Adrenal gland (tissue), 12 donors: ENCODE data around the gene MRPL9. TPM values are rescaled to one million over a fixed set of nuclear protein-coding genes. Genes with fewer than 3 reads are reported as not detected.

Experiments used
- DNase-seq, 7 donors: peaks; one replicate each; pipeline ENCODE4 v3.0.0-alpha.2; 2019 to 2020
- H3K27ac ChIP-seq, 5 donors: fragments of 200-600 bp; sonication (generic) in 4 of 5; 1 replicate in 3 of 5; 2 replicates in 2 of 5; pipeline versions ENCODE4 v1.5.1 to v1.8.0; 2016 to 2020; ENCODE audit warnings: mild to moderate bottlenecking in 1 of 5
- H3K27me3 ChIP-seq: fragments of 200-600 bp; 2 replicates; pipeline ENCODE4 v1.8.0; 2021
- H3K36me3 ChIP-seq, 2 donors: fragments of 200-600 bp; replicated peaks in 1 of 2; 1 replicate in 1 of 2; 2 replicates in 1 of 2; pipeline versions ENCODE4 v1.5.1 to v1.8.0; 2018 to 2022
- H3K4me1 ChIP-seq, 2 donors: fragments of 200-600 bp; replicated peaks in 1 of 2; 1 replicate in 1 of 2; 2 replicates in 1 of 2; pipeline versions ENCODE4 v1.5.1 to v1.8.0; 2018 to 2021
- H3K4me3 ChIP-seq, 4 donors: fragments of 200-600 bp; sonication (generic) in 3 of 4; one replicate each; pipeline ENCODE4 v1.5.1; 2016 to 2018
- H3K9me3 ChIP-seq, 3 donors: fragments of 200-600 bp; sonication (generic) in 1 of 3; replicated peaks in 1 of 3; 1 replicate in 2 of 3; 2 replicates in 1 of 3; pipeline versions ENCODE4 v1.5.1 to v1.8.0; 2016 to 2021
- POLR2A ChIP-seq, 2 donors: fragments of 450-650 bp; IDR thresholded peaks; one replicate each; pipeline ENCODE4 v1.6.1; 2017; ENCODE audit warnings: antibody characterized with exemption in 2 of 2, mild to moderate bottlenecking in 2 of 2, moderate library complexity in 1 of 2
- WGBS, 4 donors: extraction: QIAGEN DNeasy Blood & Tissue Kit in 2 of 4; methylation state at CpG; one replicate each; pipeline versions ENCODE4 v1.1.5 to v1.1.7; 2013 to 2017; 5-methylcytosine and 5-hydroxymethylcytosine counted together
- intact Hi-C, 2 donors: fragments of 100-400 bp; cut with DNase I; formaldehyde crosslinking; loops; one replicate each; pipeline versions ENCODE4 v1.14.1 to v1.15.0; 2022 to 2023
- polyA plus RNA-seq, 3 donors: library from polyadenylated mRNA; stranded (reverse); fragments of 200-250 nt in 2 of 3; fragments of 350-450 nt in 1 of 3; fragmentation: Illumina TruSeq in 1 of 3; extraction: RNeasy Lipid Tissue Mini Kit (QIAGEN cat#74804) in 1 of 3; gene quantifications; one replicate each; pipeline ENCODE4 v1.2.3, GENCODE V29; 2013 to 2014
- total RNA-seq, 9 donors: library from RNA; depleted of rRNA in 4 of 9; stranded (reverse); fragments of >200 nt in 4 of 9; fragments of 120-200 nt in 1 of 9; fragmentation: NEBNext Ultra II Directional in 1 of 9; extraction: Animal tissue kit (Norgen Biotek cat#: 25700) in 1 of 9; gene quantifications; one replicate each; pipeline versions ENCODE4 v1.1.0 to v1.2.4, GENCODE V29; 2013 to 2023
- TF ChIP-seq, protein P1 (sequence below), 6 experiments: fragments of 450-650 bp in 4 of 6; fragments of 200-600 bp in 2 of 6; sonication (generic) in 1 of 6; IDR thresholded peaks; 1 replicate in 5 of 6; 2 replicates in 1 of 6; pipeline versions ENCODE4 v1.5.1 to v1.8.0; 2016 to 2021; ENCODE audit warnings: antibody characterized with exemption in 6 of 6, mild to moderate bottlenecking in 2 of 6, moderate library complexity in 1 of 6
- donor health status: healthy with polysubstance abuse.
- donor health status: Bipolar disorder and iron deficiency.
- donor health status: DM: yes; HTN: yes; CAD: no.
- donor health status: DM: no; HTN: no; CAD: no.
- donor health status: DM: no; HTN: no; CAD: no.
- donor health status: DM: yes; HTN: yes; CAD: no.

The MRPL9 gene
- total and polyA plus RNA-seq, 12 donors: 42.0 to 127 (median 65.2) TPM

DNA sequence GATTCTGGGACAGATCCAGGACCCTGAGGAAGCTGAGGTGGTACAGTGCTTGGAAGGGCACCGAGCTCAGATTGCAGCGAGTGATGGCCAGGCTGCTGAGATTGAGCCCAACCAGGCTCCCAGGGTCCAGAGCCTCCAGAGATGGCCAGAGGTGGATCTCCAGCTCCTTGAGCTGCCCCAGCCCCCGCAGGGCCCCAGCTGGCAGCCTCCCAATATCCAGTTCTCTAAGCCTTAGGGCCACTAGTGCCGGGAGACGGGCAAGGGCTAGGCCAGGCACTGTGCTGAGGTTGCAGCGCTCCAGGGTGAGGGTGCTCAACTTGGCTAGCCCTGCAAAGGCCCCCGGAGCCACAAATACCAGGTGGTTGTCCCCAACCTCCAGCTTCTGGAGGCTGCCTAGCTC, 38.5 kb upstream of the MRPL9 start:
- Histone ChIP-seq H3K9me3 (no peaks in the 10 kb centered on the region), H3K36me3 (no peaks in the 10 kb centered on the region), H3K27me3 (no peaks in the 10 kb centered on the region), H3K27ac (no peak overlapping the region), H3K4me1 (no peaks in the 10 kb centered on the region), H3K4me3 (no peak overlapping the region)
- intact Hi-C loops: no loop called here
- TF ChIP-seq POLR2A (IDR thresholded peaks at IDR 0.05): no peak
- TF ChIP-seq, protein P1, sequence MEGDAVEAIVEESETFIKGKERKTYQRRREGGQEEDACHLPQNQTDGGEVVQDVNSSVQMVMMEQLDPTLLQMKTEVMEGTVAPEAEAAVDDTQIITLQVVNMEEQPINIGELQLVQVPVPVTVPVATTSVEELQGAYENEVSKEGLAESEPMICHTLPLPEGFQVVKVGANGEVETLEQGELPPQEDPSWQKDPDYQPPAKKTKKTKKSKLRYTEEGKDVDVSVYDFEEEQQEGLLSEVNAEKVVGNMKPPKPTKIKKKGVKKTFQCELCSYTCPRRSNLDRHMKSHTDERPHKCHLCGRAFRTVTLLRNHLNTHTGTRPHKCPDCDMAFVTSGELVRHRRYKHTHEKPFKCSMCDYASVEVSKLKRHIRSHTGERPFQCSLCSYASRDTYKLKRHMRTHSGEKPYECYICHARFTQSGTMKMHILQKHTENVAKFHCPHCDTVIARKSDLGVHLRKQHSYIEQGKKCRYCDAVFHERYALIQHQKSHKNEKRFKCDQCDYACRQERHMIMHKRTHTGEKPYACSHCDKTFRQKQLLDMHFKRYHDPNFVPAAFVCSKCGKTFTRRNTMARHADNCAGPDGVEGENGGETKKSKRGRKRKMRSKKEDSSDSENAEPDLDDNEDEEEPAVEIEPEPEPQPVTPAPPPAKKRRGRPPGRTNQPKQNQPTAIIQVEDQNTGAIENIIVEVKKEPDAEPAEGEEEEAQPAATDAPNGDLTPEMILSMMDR (IDR thresholded peaks at IDR 0.05): no peak
- 83 to 92% (median 89%) methylated on average over 2 to 7 of the region's 7 CpGs for WGBS, 4 donors
- DNase-seq: no peak

DNA sequence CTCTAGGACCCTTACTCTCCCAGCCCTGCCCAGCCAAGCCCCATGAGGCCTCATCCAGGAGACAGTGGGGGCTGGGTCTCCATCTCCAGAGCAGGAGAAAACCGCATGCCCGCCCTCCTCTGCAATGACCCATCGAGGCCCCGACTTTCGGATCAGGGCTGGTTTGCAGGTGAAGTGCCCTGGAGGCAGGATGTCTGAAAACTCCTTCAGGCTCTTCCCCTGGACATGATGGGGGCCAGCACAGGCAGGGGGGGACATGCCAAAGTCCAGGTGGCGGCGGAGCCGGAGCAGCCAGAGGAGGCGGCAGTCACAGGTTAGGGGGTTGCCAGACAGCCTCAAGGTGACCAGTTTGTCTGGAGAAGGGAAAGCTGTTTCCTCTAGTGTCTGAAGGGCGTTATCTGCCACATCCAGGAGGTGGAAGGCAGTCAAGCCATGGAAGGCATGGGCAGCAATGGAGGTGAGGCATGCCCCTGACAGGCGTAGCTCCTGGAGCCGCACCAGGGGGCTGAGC, 38.1 kb upstream of the MRPL9 start:
- no peak for DNase-seq
- WGBS, 4 donors: 89 to 98% (median 95%) methylated on average over 6 to 12 of the region's 12 CpGs
- Histone ChIP-seq H3K36me3 (no peaks in the 10 kb centered on the region), H3K4me1 (no peaks in the 10 kb centered on the region), H3K27me3 (no peaks in the 10 kb centered on the region), H3K4me3 (no peak overlapping the region), H3K9me3 (no peaks in the 10 kb centered on the region), H3K27ac (no peak overlapping the region)
- intact Hi-C loops: no loop called here
- TF ChIP-seq, protein P1 (IDR thresholded peaks at IDR 0.05): no peak
- TF ChIP-seq POLR2A (IDR thresholded peaks at IDR 0.05): no peak

DNA sequence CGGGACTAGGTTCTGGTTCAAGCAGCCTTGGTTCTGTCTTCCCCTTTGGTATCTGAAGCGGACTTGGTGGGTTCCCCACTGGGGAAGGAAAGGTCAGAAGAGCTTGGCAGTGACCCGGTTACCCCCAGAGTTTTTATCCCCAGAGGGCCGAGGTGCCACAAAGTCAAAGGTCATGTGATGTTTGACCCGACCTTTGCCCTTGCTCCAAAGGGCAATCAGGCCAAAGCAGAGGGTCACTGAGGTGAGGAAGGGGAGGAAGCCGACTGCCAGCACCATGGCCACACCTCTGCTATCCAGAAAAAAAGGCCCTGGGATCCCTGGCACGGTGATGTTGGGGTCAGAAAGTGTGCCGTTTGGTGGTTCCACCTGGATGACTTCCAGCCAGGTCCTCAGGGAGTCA, 37.5 kb upstream of the MRPL9 start:
- intact Hi-C loops: no loop called here
- no peak for TF ChIP-seq POLR2A (IDR thresholded peaks at IDR 0.05)
- TF ChIP-seq, protein P1 (IDR thresholded peaks at IDR 0.05): no peak
- no peak for DNase-seq
- no peaks in the 10 kb centered on the region for H3K27me3 ChIP-seq
- H3K36me3 ChIP-seq: no peaks in the 10 kb centered on the region
- H3K4me1 ChIP-seq: no peaks in the 10 kb centered on the region
- no peak overlapping the region for H3K4me3 ChIP-seq
- WGBS, 4 donors: 45 to 69% (median 56%) methylated on average over 5 to 8 of the region's 8 CpGs
- H3K27ac ChIP-seq: no peak overlapping the region
- no peaks in the 10 kb centered on the region for H3K9me3 ChIP-seq

DNA sequence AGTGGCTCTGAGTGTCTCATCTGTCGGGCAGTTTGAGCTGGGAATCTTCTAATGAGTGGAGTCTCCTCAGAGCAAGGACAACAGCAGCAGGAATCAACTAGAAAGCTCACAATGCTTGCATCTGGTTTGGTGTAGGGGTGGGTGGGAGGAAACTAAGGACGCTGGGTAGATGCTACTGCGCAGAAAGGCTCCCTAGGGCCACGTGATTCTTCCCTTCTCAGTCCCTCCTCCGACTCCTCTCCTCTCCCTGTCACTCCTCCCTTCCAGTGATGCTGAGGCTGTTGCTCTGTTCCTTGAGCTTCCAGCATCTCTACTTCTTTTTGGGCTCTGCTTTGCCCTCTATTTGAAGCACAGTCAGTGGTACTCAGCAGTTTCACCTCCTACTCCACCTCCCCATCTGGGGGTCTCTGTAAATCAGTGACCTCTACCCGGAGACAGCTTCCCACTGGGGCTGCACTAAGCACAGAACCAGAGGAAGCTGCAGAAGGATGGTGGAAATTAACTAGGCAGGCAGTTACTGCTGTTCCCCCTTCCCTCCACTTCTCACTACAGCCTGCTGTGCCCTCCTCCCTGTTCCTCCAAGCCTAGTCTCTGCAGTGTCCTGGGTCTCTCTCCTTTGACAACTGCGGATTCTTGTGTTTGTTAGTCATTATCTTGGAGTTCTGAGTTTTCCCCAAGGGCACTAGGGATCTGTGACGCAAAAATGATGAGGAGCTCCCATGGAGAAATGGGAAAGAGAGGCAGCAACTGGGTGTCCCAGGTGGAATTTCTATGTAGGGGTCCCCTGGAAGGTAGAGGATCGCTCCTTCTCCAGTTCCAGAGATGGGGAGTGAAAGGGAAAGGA, 36.1 kb upstream of the MRPL9 start:
- Histone ChIP-seq H3K27me3 (no peaks in the 10 kb centered on the region), H3K36me3 (no peaks in the 10 kb centered on the region), H3K4me3 (no peak overlapping the region), H3K9me3 (no peaks in the 10 kb centered on the region), H3K27ac (no peak overlapping the region), H3K4me1 (no peaks in the 10 kb centered on the region)
- TF ChIP-seq, protein P1 (IDR thresholded peaks at IDR 0.05): no peak
- no peak for TF ChIP-seq POLR2A (IDR thresholded peaks at IDR 0.05)
- no peak for DNase-seq
- WGBS, 4 donors: 53 to 59% (median 55%) methylated on average over 9 of the region's 9 CpGs
- intact Hi-C loops: no loop called here
